IMR-90 (cell line): ENCODE measurements around the gene SNX5.

Experiments used
- CEBPB ChIP-seq: IDR thresholded peaks from 2 replicates; pipeline ENCODE4 v1.6.1; 2012; ENCODE audit warnings: low read depth, low read length, improper control_type of control experiment
- CHD1 ChIP-seq: IDR thresholded peaks from 2 replicates; pipeline ENCODE4 v1.6.1; 2012; ENCODE audit warnings: low read depth, low read length, improper control_type of control experiment
- CTCF ChIP-seq: conservative IDR thresholded peaks from 2 replicates; pipeline ENCODE4 v1.5.1; 2012; ENCODE audit warnings: mild to moderate bottlenecking, low read depth, low read length, improper control_type of control experiment
- FOS ChIP-seq: fragments of 150-350 bp; IDR thresholded peaks from 2 replicates; pipeline ENCODE4 v1.6.1; 2016; ENCODE audit warnings: low read depth, low read length
- MXI1 ChIP-seq: IDR thresholded peaks from 2 replicates; pipeline ENCODE4 v1.6.1; 2012; ENCODE audit warnings: low read depth, mild to moderate bottlenecking, low read length, moderate library complexity, borderline replicate concordance
- NFE2L2 ChIP-seq: fragments of 150-350 bp; IDR thresholded peaks from 2 replicates; pipeline ENCODE4 v1.6.1; 2016; ENCODE audit warnings: low read depth, mild to moderate bottlenecking, low read length
- POLR2A ChIP-seq: IDR thresholded peaks from 2 replicates; pipeline ENCODE4 v1.6.1; 2012; ENCODE audit warnings: mild to moderate bottlenecking, low read depth, low read length
- RAD21 ChIP-seq: IDR thresholded peaks from 2 replicates; pipeline ENCODE4 v1.6.1; 2012; ENCODE audit warnings: low read length, improper control_type of control experiment
- RCOR1 ChIP-seq: IDR thresholded peaks from 2 replicates; pipeline ENCODE4 v1.6.1; 2012; ENCODE audit warnings: mild to moderate bottlenecking, low read length, improper control_type of control experiment; ENCODE audit not compliant: insufficient replicate concordance
- RFX5 ChIP-seq: IDR thresholded peaks from 2 replicates; pipeline ENCODE4 v1.8.0; 2012; ENCODE audit warnings: low read depth, mild to moderate bottlenecking, low read length, moderate library complexity
- SMC3 ChIP-seq: fragments of 150-350 bp; IDR thresholded peaks from 2 replicates; pipeline ENCODE4 v1.6.1; 2016; ENCODE audit warnings: low read depth, mild to moderate bottlenecking, antibody characterized with exemption, low read length, moderate library complexity
- USF2 ChIP-seq: fragments of 150-350 bp; IDR thresholded peaks from 2 replicates; pipeline ENCODE4 v1.6.1; 2017; ENCODE audit warnings: mild to moderate bottlenecking, antibody characterized with exemption, low read length, low read depth

GRCh38 chr20:18006684-18007083, 38.1 kb upstream of the SNX5 start:
- TF ChIP-seq POLR2A, result no peak
- no peak for TF ChIP-seq CTCF
- TF ChIP-seq RAD21, result no peak
- no peak for TF ChIP-seq FOS
- TF ChIP-seq MXI1, result no peak
- TF ChIP-seq RCOR1, result no peak
- TF ChIP-seq CHD1, result no peak
- TF ChIP-seq NFE2L2, result no peak
- no peak for TF ChIP-seq SMC3
- no peak for TF ChIP-seq USF2
- no peak for TF ChIP-seq RFX5
- no peak for TF ChIP-seq CEBPB
